ENCODE data around the gene GATD1. TPM values are rescaled to one million over a fixed set of nuclear protein-coding genes. Genes with fewer than 3 reads are reported as not detected.

The GATD1 gene
- total RNA-seq, 1 donor from 2014 or later: 18.3 TPM

- no peak for ATAC-seq
- intact Hi-C loops (cut with DNase I): no loop called here
- DNase-seq (ENCODE audit: missing footprints): no peak
Observed at GRCh38 chr11:722346-722811, 54.9 kb downstream of the GATD1 start.

DNA sequence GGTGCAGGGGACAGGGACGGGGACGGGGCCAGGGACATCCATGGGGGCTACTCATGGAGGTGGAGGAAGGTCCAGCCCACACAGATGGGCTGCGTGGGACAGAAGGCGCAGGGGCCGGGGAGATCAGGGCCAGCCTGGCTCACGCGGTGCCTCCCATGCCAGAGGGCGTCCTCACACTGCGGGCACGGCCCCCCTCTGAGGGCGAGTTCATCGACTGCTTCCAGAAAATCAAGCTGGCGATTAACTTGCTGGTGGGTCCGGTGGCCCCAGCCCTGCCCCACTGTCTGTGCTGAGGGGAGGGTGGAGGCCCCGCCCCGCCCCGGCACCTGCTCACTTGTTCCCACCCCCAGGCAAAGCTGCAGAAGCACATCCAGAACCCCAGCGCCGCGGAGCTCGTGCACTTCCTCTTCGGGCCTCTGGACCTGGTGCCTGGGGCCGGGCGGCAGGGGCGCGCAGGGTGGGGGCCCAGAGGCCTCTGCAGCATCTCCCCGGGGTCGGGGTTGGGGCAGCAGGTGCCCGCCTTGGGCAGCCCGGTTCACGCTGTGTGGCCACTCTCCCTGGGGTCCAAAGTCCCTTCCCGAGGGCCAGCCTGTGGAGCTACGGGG is 55.4 kb downstream of the GATD1 start:
- ATAC-seq: no peak
- DNase-seq (ENCODE audit: missing footprints): peak; percentile 86
- intact Hi-C loops (cut with DNase I): no loop called here

GRCh38 chr11:721247-721740 is 56.0 kb downstream of the GATD1 start:
- ATAC-seq (no peak), DNase-seq (ENCODE audit: missing footprints) (no peak)
- intact Hi-C loops (cut with DNase I): no loop called here

DNA sequence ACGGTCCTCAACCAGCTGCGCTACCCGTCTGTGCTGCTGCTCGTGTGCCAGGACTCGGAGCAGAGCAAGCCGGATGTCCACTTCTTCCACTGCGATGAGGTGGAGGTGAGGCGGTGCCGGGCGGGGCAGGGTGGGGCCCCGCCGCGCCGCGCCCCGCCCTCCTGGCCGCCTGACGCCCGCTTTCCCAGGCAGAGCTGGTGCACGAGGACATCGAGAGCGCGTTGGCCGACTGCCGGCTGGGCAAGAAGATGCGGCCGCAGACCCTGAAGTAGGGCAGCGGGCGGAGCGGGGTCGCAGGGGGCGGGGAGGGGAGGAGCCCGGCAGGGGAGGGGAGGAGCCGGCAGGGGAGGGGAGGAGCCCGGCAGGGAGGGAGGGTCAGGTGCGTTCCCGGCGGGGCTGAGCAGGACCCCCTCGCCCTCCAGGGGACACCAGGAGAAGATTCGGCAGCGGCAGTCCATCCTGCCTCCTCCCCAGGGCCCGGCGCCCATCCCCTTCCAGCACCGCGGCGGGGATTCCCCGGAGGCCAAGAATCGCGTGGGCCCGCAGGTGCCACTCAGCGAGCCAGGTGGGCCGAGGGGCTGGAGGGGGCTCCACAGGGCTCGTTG is 56.5 kb downstream of the GATD1 start:
- ATAC-seq (no peak), DNase-seq (ENCODE audit: missing footprints) (no peak)
- intact Hi-C loops (cut with DNase I): no loop called here

DNA sequence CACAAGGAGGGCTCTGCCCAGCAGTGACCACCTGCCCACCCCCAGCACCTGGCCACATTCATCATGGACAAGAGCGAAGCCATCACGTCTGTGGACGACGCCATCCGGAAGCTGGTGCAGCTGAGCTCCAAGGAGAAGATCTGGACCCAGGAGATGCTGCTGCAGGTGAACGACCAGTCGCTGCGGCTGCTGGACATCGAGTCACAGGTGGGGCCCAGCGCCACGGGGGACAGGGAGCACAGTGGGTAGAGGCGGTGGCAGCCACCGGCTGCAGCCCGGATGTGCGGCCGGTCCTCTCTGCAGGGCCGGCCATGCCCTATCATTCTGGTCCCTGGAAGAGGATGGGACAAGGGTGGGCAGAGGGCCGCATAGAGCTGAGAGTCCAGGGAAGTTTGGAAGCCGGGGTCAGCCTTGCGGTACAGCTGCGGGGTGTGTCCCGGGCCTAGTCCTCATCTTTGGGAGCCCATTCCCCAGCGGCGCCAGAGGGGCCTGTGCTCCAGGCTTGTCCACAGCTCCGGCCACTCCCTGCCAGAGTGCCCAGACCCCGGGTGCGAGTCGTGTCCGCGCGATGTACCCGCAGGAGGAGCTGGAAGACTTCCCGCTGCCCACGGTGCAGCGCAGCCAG is 57.2 kb downstream of the GATD1 start:
- intact Hi-C loops (cut with DNase I): no loop called here
- no peak for ATAC-seq
- no peak for DNase-seq (ENCODE audit: missing footprints)

GRCh38 chr11:719214-720016 is 57.9 kb downstream of the GATD1 start:
- intact Hi-C loops (cut with DNase I): no loop called here
- DNase-seq (ENCODE audit: missing footprints) (no peak), ATAC-seq (no peak)

Other genes starting within 250 kb of the GATD1 start
- 57.5 TPM for gene HRAS, start 241.9 kb downstream of the GATD1 start, total RNA-seq
- 0.16 TPM for gene LRRC56, start 240.0 kb downstream of the GATD1 start, total RNA-seq
- 0.14 TPM for gene LMNTD2, start 216.7 kb downstream of the GATD1 start, total RNA-seq
- 3.9 TPM for gene RASSF7, start 216.5 kb downstream of the GATD1 start, total RNA-seq
- 16.6 TPM for gene PHRF1, start 201.0 kb downstream of the GATD1 start, total RNA-seq
- 13.2 TPM for gene IRF7, start 161.5 kb downstream of the GATD1 start, total RNA-seq
- gene CDHR5, start 152.5 kb downstream of the GATD1 start, total RNA-seq: not detected
- gene SCT, start 150.3 kb downstream of the GATD1 start, total RNA-seq: not detected
- 0.16 TPM for gene DRD4, start 140.2 kb downstream of the GATD1 start, total RNA-seq
- gene DEAF1, start 82.3 kb downstream of the GATD1 start, total RNA-seq: 20.6 TPM
- gene TMEM80, start 81.7 kb downstream of the GATD1 start, total RNA-seq: 9.9 TPM
- gene EPS8L2, start 71.3 kb downstream of the GATD1 start, total RNA-seq: 7.7 TPM
- 102 TPM for gene TALDO1, start 30.0 kb downstream of the GATD1 start, total RNA-seq
- gene CEND1, start 12.6 kb upstream of the GATD1 start, total RNA-seq: not detected
- 2.6 TPM for gene SLC25A22, start 20.8 kb upstream of the GATD1 start, total RNA-seq
- gene PIDD1, start 27.7 kb upstream of the GATD1 start, total RNA-seq: 7.2 TPM
- gene RPLP2, start 32.5 kb upstream of the GATD1 start, total RNA-seq: 1,110 TPM
- 321 TPM for gene PNPLA2, start 41.4 kb upstream of the GATD1 start, total RNA-seq
- gene CRACR2B, start 50.4 kb upstream of the GATD1 start, total RNA-seq: 24.3 TPM
- 462 TPM for gene CD151, start 55.5 kb upstream of the GATD1 start, total RNA-seq
- 298 TPM for gene POLR2L, start 65.0 kb upstream of the GATD1 start, total RNA-seq
- 43.8 TPM for gene TSPAN4, start 65.4 kb upstream of the GATD1 start, total RNA-seq
- gene CHID1, start 133.3 kb upstream of the GATD1 start, total RNA-seq: 49.4 TPM
- gene AP2A2, start 148.4 kb upstream of the GATD1 start, total RNA-seq: 51.7 TPM